ENCODE data around the gene TMEM212.

TMEM212 gene

GRCh38 chr3:171862392-171862791, 19.2 kb downstream of the TMEM212 start:
- no peak for DNase-seq

DNA sequence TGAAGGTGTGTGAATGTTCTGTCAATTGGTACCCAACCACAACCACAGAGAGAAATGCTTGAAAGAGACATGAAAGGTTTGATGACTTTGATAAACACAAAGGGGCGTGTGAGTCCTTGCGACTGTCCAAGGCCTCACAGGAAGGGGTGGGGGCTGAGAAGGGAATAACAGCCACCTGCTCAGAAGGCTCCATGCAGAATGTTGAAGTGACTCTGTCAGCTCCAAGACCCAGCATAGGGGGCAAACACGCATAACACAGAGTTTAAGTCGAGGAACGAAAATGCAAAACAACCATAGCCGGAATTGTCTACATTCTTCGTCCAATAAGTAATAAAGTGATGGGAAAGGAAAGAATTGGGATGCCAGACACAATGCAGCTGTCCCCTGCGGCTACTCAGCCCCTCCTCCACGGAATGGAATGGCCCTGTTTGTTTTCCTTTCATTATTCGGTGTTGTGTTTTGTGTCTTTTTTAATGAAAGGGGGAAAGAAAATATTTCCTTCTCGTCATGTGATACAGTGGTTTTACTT, 19.9 kb downstream of the TMEM212 start:
- no peak for DNase-seq

DNA sequence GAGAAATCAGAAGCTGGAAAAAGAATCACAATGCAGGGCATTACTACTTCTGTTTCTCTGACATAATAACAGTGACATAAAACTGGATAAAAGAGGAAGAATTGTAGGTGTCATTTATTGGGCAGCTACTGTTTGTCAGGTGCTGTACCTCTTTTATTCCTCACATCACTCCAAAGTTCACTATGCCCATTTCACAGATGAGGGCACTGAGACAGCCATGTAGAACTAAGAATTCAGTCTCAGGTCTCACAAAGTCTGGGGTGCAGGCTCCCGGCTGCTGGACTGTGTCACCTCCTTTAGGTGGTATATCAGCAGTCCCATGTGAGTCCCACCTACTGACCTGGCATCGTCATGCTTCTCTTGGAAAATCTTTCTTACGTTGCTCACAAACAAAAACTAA, 20.8 kb downstream of the TMEM212 start:
- DNase-seq: no peak

DNA sequence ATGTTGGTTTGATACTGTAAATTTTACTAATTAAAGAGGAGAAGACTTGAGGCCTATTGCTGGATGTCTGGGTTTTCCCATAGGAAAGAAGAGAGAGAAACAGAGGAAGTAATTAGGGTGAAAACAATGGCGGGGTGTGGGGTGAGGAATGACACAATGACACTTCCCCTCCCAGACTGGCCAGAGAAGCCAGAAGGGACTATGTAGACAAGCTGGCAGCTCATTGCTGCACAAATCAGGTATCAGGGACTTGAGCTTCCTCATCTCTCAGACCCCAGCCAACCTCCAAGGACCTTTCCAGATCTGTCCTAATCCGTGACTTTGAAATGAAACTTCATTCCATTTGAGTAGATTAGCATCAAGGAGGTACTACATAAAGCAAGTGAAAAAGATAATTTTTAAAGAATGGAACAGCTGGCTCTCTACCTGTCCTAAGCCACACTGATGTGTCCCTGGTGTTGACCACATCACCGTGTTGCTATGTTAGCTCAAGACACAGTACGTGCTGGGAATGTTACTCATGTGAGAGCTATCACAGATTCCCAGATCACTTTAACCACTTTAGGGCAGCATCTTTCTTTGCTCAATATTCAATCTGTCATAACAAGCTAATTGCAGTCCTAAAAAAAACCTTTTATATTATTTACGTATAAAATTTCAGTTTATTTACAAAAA, 22.2 kb downstream of the TMEM212 start:
- DNase-seq: no peak

DNA sequence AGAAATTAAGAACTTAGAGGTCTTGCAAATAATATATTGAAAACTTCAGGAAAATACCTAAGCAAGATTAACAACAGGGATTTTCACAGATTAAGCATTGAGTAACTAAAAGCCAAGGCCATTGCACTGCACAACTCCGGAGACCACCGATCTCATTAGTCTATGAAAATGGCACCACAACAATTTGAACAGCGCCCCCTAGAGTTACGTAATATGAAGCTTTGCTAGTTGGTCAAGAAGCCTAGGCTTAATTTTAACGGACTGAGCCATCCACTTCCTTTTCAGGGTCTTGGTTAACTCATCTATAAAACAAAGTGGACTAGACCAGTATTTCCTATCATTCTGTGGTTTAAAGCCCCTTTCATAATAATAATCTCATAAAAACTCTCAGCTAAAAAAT, 24.8 kb downstream of the TMEM212 start:
- no peak for DNase-seq

- no peak for DNase-seq
Observed at GRCh38 chr3:171871392-171872274, 28.5 kb downstream of the TMEM212 start.

- no peak for DNase-seq
Observed at GRCh38 chr3:171873580-171873979, 30.4 kb downstream of the TMEM212 start.

DNA sequence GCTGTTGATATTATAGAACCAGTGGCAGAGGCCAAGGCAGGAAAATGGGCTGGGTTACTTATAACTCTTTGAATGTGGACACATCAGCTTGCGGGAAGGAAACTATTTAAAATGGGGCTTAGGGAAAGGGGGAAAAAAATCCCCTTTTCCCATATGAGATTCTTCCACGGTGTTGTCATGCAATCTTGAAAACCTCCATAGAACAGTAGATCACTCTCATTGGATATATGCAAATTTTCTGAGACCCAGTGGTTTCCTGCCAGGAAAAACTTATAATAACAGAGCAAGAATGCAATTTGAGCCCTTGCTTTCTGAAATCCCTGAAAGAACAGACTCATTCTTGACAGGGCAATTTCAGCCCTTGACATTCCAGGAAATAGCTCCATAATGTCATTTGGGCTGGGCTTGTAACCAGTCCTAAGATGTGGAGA, 31.1 kb downstream of the TMEM212 start:
- DNase-seq: no peak

- no peak for DNase-seq
Observed at GRCh38 chr3:171874879-171875278, 31.7 kb downstream of the TMEM212 start.

DNA sequence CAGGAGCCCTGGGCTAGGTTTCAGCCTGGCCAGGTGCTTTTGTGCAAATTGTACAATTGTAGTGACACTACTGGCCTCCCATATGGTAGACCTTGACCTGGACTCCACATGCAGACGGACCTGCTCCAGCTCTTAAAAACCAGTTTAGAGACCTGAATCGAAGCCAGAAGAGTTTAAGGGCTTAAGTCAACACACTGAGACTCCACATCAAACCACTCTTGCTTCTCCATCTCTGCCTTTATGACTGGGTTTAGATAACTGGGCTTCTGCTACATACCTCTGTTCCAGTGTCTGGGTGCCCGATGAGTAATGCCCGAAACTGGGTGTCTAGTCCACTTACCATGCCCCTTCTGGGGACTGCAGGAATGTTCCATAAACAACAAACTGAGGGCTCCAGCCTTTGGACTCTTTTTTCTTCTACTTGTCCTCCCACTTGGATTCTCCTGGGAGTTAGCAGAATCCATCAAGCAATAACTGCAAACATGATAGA, 32.8 kb downstream of the TMEM212 start:
- no peak for DNase-seq

DNA sequence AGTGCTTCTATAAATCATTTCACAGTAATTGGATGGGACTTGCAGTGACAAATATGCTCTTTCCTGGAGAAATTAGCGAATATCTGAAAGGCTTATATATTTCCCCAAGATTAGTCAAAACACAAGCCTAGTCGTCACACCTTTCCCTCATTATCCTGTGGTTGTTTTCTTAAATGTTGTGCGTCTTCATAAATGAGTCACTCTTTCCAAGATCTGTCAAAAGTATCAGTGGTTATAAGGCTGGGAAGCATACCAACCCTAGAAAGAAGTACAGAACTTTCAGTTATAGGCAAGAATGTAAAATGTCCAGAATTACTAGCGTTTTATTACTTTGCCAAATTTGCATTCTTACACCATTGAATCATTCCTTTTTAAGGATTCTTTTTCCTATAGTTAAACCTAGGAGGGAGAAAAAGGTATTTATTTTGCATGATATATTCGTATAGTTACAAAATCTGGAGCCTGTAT, 33.6 kb downstream of the TMEM212 start:
- no peak for DNase-seq

DNA sequence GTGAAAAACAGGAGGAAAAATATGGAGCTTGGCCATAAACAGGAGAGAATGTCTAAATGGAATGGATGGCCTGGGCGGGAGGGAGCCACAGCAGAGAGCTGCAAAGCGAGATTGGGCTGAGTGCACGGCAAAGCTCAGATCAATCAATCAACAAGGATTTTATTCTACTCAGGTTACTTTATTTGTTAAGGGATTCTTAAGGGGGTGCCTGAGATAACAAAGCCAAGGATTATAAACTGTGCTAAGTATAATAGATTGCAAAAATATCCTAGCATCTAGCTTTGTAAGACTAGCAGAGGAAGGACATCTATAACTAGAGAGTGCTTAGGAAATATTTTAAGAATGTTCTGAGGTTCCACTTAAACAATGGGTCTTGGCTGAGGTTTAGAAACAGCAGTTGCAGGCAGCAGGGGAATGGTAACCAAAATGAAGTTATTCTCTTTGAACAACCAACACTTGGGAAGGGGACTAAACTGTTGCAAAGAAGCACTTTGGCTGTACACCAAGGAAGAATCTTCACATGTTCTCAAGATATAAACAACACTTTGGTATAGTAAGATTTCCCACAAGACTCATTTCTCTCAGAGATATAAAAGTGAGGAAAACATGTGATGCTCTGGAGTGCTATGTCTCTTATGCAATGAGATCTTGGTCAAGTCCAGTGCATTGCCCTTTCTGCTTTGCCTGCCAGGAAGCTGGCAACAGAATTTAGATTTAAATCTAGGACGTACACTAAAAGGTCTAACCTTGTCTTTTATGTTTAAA, 35.5 kb downstream of the TMEM212 start:
- no peak for DNase-seq

DNA sequence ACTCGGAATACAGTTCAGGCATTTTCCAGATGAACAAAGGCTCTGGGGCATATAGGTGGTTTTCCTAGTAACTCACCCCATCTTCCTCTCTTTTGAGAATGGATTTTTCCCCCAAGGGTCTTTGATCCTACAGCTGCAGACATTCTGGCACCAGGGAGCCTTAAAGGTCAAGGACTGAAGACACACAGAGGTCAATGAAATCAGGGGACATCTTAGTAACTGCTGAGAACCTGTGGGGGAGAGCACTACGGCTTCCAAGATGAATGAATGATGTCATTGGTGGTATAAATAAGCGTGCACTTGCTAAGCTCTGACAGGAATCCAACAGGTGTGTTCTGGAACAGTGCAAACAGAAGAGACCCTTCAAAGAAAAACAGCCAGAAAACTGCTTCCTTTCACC, 36.3 kb downstream of the TMEM212 start:
- no peak for DNase-seq

GRCh38 chr3:171880101-171880870, 37.1 kb downstream of the TMEM212 start:
- DNase-seq: no peak

- DNase-seq: no peak
Observed at GRCh38 chr3:171881251-171881650, 38.1 kb downstream of the TMEM212 start.

DNA sequence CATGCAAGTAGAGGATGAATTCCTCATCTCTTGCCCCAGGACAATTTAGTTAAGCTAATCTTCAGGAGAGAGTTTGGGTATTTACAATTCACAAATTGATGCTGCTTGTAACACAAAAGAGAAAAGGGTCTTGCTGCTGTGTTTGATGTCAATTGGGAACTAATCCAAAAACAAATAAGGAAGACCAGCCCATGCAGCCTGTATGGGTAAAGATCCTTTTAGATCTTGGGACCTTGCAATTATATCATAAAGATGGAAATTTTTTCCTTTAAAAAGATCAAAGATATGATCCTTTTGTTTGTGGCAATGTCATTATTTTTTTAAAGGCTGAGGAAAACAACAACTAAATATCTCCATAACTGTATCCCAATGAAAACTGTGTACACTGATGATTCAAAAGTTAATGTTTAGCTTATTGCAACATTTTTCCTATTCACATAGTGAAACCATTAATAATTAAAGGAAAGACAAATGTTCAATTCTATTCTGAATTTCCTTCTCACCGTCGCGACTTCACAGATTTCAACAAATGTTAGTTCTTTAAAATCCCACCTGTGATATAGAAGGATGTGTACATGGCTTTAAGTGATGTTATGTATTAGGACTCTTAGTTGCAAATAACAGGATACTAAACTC, 40.2 kb downstream of the TMEM212 start:
- DNase-seq: no peak

DNA sequence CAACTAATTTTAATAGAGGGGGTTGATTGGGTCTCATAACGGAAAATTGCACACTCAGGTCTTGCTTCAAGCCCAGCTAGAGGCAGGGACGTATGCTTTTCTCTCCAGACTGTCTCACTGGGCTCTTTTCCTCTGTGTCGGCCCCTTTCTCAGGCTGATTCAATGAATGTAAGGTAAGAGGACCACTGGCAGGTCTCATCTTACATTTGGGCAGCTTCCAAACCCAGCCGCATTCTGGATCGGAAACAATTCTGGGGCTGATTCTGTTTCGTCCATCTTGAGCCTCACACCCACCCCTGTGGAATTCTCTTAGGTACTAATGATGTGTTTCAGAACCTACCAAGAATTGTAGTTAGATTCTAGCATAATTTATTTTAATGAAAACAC, 40.7 kb downstream of the TMEM212 start:
- DNase-seq: no peak

DNA sequence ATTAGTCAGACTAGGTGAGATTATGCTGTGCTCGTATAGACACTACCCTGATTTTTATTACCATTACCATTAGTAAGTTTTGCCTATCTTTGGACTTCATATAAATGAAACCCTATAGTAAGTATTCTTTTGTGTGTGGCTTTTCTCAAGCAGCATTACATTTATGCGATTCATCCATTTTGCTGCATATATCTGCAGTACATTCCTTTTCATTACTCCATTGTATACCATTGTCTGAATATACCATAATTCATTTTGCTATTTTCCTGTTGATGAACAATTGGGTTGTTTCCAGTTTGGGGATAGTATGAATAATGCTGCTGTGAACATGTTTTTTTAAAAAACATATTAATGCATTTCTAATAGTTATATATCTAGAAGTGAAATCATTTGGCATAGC, 45.3 kb downstream of the TMEM212 start:
- no peak for DNase-seq

DNA sequence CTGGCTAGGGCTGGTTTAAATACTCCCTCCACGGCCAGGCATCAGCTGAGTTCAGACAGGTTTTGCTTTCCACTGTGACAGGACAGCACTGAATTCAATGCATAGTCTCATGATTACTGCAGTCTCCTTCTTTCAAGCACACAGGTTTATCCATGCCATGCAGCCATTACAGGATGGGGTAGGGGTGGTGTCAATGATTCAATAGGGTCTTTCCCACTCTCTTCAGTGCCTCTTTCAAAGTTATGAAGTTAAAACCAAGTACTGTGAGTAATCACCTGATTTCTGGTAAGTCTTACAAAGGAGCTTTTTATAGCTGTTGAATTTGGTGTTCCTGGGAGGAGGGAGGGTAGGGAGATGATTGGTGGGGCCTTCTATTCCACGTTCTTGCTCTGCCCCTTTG, 47.2 kb downstream of the TMEM212 start:
- DNase-seq: no peak

- DNase-seq: no peak
Observed at GRCh38 chr3:171892457-171892856, 49.3 kb downstream of the TMEM212 start.

GRCh38 chr3:171895291-171895690, 52.1 kb downstream of the TMEM212 start:
- DNase-seq: no peak

DNA sequence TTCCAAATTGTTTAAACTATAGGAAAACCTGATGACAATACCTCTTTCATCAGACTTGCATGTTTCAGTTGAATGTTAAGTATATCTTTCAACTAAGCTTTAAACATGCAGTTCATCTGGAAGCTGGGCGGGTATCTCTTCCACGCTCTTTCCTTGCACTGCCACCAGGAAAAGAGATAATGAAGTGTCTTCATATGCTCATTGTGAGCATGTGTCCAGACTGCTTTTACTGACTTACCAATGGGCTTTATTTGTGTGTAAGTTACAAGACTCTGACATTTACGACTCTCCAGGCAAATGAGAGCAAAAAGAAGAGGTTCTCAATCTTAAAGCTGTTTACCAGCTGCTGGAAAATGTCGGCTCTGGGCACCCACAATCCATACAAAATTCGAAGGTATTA, 52.8 kb downstream of the TMEM212 start:
- DNase-seq: no peak

Measured in NCI-H774 (cell line).